H9 (cell line): ENCODE results near the gene SEPTIN5. TPM values are rescaled to one million over a fixed set of nuclear protein-coding genes. Genes with fewer than 3 reads are reported as not detected.

ENCODE experiments used
- DNase-seq: peaks from one replicate; pipeline ENCODE4 v3.0.0-alpha.2; 2017
- H2AFZ ChIP-seq: one replicate; pipeline ENCODE4 v1.6.1; 2013; ENCODE audit warnings: mild to moderate bottlenecking, low read length, control low read depth, moderate library complexity
- H2AK5ac ChIP-seq: 2 replicates; pipeline ENCODE4 v1.6.1; 2013; ENCODE audit warnings: low read length, control low read depth, mixed read lengths; ENCODE audit not compliant: insufficient read length
- H2BK120ac ChIP-seq: one replicate; pipeline ENCODE4 v1.6.1; 2013; ENCODE audit warnings: low read depth, mild to moderate bottlenecking, low read length, control low read depth, inconsistent platforms; ENCODE audit not compliant: poor library complexity, severe bottlenecking
- H2BK12ac ChIP-seq: 2 replicates; pipeline ENCODE4 v1.6.1; 2013; ENCODE audit warnings: low read length, control low read depth, mixed read lengths, low read depth; ENCODE audit not compliant: insufficient read length
- H2BK15ac ChIP-seq: 2 replicates; pipeline ENCODE4 v1.6.1; 2013; ENCODE audit warnings: low read depth, low read length, control low read depth
- H2BK20ac ChIP-seq: one replicate; pipeline ENCODE4 v1.6.1; 2013; ENCODE audit warnings: low read depth, mild to moderate bottlenecking, low read length, control low read depth, inconsistent platforms; ENCODE audit not compliant: poor library complexity, severe bottlenecking
- H2BK5ac ChIP-seq: 2 replicates; pipeline ENCODE4 v1.6.1; 2013; ENCODE audit warnings: low read length, control low read depth, mixed read lengths; ENCODE audit not compliant: insufficient read length
- H3K14ac ChIP-seq: 2 replicates; pipeline ENCODE4 v1.6.1; 2013; ENCODE audit warnings: low read length, control low read depth; ENCODE audit not compliant: insufficient read depth
- H3K18ac ChIP-seq: 2 replicates; pipeline ENCODE4 v1.6.1; 2013; ENCODE audit warnings: low read depth, mild to moderate bottlenecking, mixed read lengths, low read length, control low read depth; ENCODE audit not compliant: insufficient read length
- H3K23ac ChIP-seq: 2 replicates; pipeline ENCODE4 v1.6.1; 2013; ENCODE audit warnings: low read length, control low read depth, mixed read lengths, low read depth; ENCODE audit not compliant: insufficient read length
- H3K23me2 ChIP-seq: 2 replicates; pipeline ENCODE4 v1.6.1; 2013; ENCODE audit warnings: low read depth, mild to moderate bottlenecking, mixed read lengths, low read length, control low read depth; ENCODE audit not compliant: insufficient read length, poor library complexity, severe bottlenecking
- H3K27ac ChIP-seq: 2 replicates; pipeline ENCODE4 v1.5.1; 2013; ENCODE audit warnings: low read length, control low read depth, mixed read lengths, low read depth; ENCODE audit not compliant: insufficient read length
- H3K27me3 ChIP-seq: 2 replicates; pipeline ENCODE4 v1.6.1; 2013; ENCODE audit warnings: low read length, control low read depth, inconsistent platforms; ENCODE audit not compliant: insufficient read depth
- H3K4ac ChIP-seq: 2 replicates; pipeline ENCODE4 v1.6.1; 2013; ENCODE audit warnings: low read depth, mild to moderate bottlenecking, control low read depth, inconsistent platforms, low read length, moderate library complexity
- H3K4me1 ChIP-seq: 2 replicates; pipeline ENCODE4 v1.6.1; 2013; ENCODE audit warnings: low read length, control low read depth, inconsistent platforms; ENCODE audit not compliant: insufficient read depth
- H3K4me2 ChIP-seq: 2 replicates; pipeline ENCODE4 v1.6.1; 2013; ENCODE audit warnings: low read length, control low read depth, mixed read lengths; ENCODE audit not compliant: insufficient read length, insufficient read depth
- H3K56ac ChIP-seq: 2 replicates; pipeline ENCODE4 v1.6.1; 2013; ENCODE audit warnings: low read depth, mild to moderate bottlenecking, mixed read lengths, low read length, control low read depth; ENCODE audit not compliant: insufficient read length
- H3K79me1 ChIP-seq: 2 replicates; pipeline ENCODE4 v1.6.1; 2013; ENCODE audit warnings: low read depth, mild to moderate bottlenecking, moderate library complexity, low read length, control low read depth, inconsistent platforms; ENCODE audit not compliant: insufficient read depth, poor library complexity, severe bottlenecking
- H3K79me2 ChIP-seq: 2 replicates; pipeline ENCODE4 v1.6.1; 2013; ENCODE audit warnings: low read length, control low read depth, inconsistent platforms; ENCODE audit not compliant: insufficient read depth
- H3K9ac ChIP-seq: 2 replicates; pipeline ENCODE4 v1.6.1; 2013; ENCODE audit warnings: low read length, control low read depth, mixed read lengths; ENCODE audit not compliant: insufficient read length; ENCODE audit errors: extremely low read depth
- H3K9me3 ChIP-seq: one replicate; pipeline ENCODE4 v1.6.1; 2013; ENCODE audit warnings: low read depth, low read length, inconsistent platforms; ENCODE audit not compliant: control insufficient read depth
- H3T11ph ChIP-seq: one replicate; pipeline ENCODE4 v1.6.1; 2013; ENCODE audit warnings: mild to moderate bottlenecking, low read length, control low read depth, inconsistent platforms
- H4K20me1 ChIP-seq: one replicate; pipeline ENCODE4 v1.6.1; 2013; ENCODE audit not compliant: control insufficient read depth, insufficient read length, insufficient read depth
- H4K5ac ChIP-seq: 2 replicates; pipeline ENCODE4 v1.6.1; 2013; ENCODE audit warnings: low read depth, mild to moderate bottlenecking, mixed read lengths, low read length, control low read depth; ENCODE audit not compliant: insufficient read length
- H4K8ac ChIP-seq: replicated peaks from 2 replicates; pipeline ENCODE4 v1.6.1; 2013; ENCODE audit warnings: low read length, control low read depth, mixed read lengths, low read depth; ENCODE audit not compliant: insufficient read length
- H4K91ac ChIP-seq: 2 replicates; pipeline ENCODE4 v1.6.1; 2013; ENCODE audit warnings: low read depth, mild to moderate bottlenecking, moderate library complexity, mixed read lengths, low read length, control low read depth; ENCODE audit not compliant: insufficient read length
- H3K27ac Mint-ChIP-seq, 3 experiments: 2 replicates in 2 of 3; 3 replicates in 1 of 3; pipeline ENCODE4 v1.8.0; 2020 to 2021; ENCODE audit warnings: mixed read lengths in 3 of 3, mild to moderate bottlenecking in 1 of 3, moderate library complexity in 1 of 3
- H3K27me3 Mint-ChIP-seq: 2 replicates; pipeline ENCODE4 v1.8.0; 2021; ENCODE audit warnings: low read depth, mild to moderate bottlenecking, moderate library complexity, mixed read lengths
- H3K36me3 Mint-ChIP-seq, 3 experiments: 2 replicates in 2 of 3; 3 replicates in 1 of 3; pipeline ENCODE4 v1.8.0; 2020 to 2021; ENCODE audit warnings: low read depth in 3 of 3, mixed read lengths in 3 of 3; ENCODE audit not compliant: insufficient read depth in 1 of 3
- H3K4me1 Mint-ChIP-seq, 2 experiments: 2 replicates each; pipeline ENCODE4 v1.8.0; 2020; ENCODE audit warnings: mixed read lengths in 2 of 2
- H3K4me3 Mint-ChIP-seq, 2 experiments: 2 replicates in 1 of 2; 3 replicates in 1 of 2; pipeline ENCODE4 v1.8.0; 2020 to 2021; ENCODE audit warnings: mild to moderate bottlenecking in 2 of 2, mixed read lengths in 2 of 2, moderate library complexity in 1 of 2
- H3K9me3 Mint-ChIP-seq, 2 experiments: 2 replicates in 1 of 2; 3 replicates in 1 of 2; pipeline ENCODE4 v1.8.0; 2020; ENCODE audit warnings: mild to moderate bottlenecking in 2 of 2, mixed read lengths in 2 of 2, moderate library complexity in 1 of 2
- WGBS: extraction: QIAGEN DNeasy Blood & Tissue Kit; methylation state at CpG from one replicate; pipeline ENCODE4 v1.1.7; 2013; ENCODE audit warnings: missing lambda C conversion rate, low lambda C conversion rate, mixed read lengths; ENCODE audit not compliant: insufficient read length; ENCODE audit errors: extremely low coverage; 5-methylcytosine and 5-hydroxymethylcytosine counted together
- total RNA-seq: library from RNA; stranded (reverse); gene quantifications from 2 replicates; pipeline ENCODE4 v1.2.1, GENCODE V29; 2021
- TF ChIP-seq, protein P1 (sequence below): fragments of 200-600 bp; sonication (generic); conservative IDR thresholded peaks from 3 replicates; pipeline ENCODE4 v1.8.0; 2021; ENCODE audit warnings: antibody characterized with exemption, mild to moderate bottlenecking

Gene SEPTIN5
- total RNA-seq, 1 experiment from 2014 or later: 17.8 TPM

DNA sequence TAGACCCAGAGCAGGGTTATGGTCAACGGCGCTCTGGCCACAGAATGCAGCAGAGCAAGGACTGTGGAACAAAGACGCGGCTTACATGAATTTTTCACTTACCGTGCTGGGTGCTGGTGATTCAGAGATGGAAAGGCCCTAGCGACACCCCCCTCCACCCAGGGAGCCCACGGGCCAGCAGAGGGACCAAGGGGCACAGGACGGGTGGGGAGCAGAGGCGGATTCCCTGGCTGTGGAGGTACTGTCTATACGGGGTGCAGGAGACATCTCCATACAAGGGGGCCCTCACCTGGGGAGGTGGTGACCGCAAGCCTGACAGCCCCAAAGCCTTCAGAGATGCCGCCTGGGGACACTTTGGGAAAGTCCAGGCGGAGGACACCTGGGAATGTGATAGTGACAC is 1.1 kb upstream of the SEPTIN5 start:
- Histone ChIP-seq H3K14ac (no peak overlapping the region), H2BK12ac (no peak overlapping the region), H2BK15ac (no peak overlapping the region), H3K27me3 (no peaks in the 10 kb centered on the region; the same call in 1 of the 2 replicates), H4K91ac (no peak overlapping the region), H2AK5ac (no peak overlapping the region), H2BK120ac (no peak overlapping the region), H3K4me1 (peaks cover 2% of the 10 kb centered on the region; the same call in 1 of the 2 replicates), H4K5ac (no peak overlapping the region), H3K18ac (no peak overlapping the region), H2BK20ac (no peak overlapping the region), H3T11ph (no peak overlapping the region), H3K56ac (no peak overlapping the region), H2AFZ (no peak overlapping the region), H3K79me1 (no peaks in the 10 kb centered on the region), H4K20me1 (no peaks in the 10 kb centered on the region), H3K27ac (no peak overlapping the region), H3K23me2 (peaks cover 6% of the 10 kb centered on the region), H3K79me2 (no peaks in the 10 kb centered on the region), H4K8ac (no peak overlapping the region), H3K9me3 (no peaks in the 10 kb centered on the region), H2BK5ac (no peak overlapping the region), H3K4ac (no peak overlapping the region), H3K9ac (no peak overlapping the region), H3K4me2 (no peak overlapping the region), H3K23ac (no peak overlapping the region)
- Mint-ChIP-seq H3K36me3 (peaks cover 0 to 2% (median 0%) of the 10 kb centered on the region in 3 experiments; a peak in 1 of 7 replicates), H3K27ac (no peak overlapping the region), H3K27me3 (peaks cover 76% of the 10 kb centered on the region), H3K9me3 (peaks cover 0 to 2% of the 10 kb centered on the region in 2 experiments; a peak in 1 of 5 replicates), H3K4me3 (peak overlapping the region; percentile 62 to 77), H3K4me1 (peaks cover 12 to 22% of the 10 kb centered on the region in 2 experiments)
- no CpG with 5 or more reads among the region's 13 CpGs for WGBS
- TF ChIP-seq, protein P1, sequence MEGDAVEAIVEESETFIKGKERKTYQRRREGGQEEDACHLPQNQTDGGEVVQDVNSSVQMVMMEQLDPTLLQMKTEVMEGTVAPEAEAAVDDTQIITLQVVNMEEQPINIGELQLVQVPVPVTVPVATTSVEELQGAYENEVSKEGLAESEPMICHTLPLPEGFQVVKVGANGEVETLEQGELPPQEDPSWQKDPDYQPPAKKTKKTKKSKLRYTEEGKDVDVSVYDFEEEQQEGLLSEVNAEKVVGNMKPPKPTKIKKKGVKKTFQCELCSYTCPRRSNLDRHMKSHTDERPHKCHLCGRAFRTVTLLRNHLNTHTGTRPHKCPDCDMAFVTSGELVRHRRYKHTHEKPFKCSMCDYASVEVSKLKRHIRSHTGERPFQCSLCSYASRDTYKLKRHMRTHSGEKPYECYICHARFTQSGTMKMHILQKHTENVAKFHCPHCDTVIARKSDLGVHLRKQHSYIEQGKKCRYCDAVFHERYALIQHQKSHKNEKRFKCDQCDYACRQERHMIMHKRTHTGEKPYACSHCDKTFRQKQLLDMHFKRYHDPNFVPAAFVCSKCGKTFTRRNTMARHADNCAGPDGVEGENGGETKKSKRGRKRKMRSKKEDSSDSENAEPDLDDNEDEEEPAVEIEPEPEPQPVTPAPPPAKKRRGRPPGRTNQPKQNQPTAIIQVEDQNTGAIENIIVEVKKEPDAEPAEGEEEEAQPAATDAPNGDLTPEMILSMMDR: no peak
- no peak for DNase-seq
